HS-5 (cell line): ENCODE data around the gene PDCD1.
"Not testable (repeated sequence)": the region's sequence is repeated elsewhere in the genome, so short reads cannot be mapped to it uniquely, and the experiment has no call there.

Experiments
- DNase-seq: peaks from one replicate; pipeline ENCODE4 v3.0.0-alpha.2; 2012; ENCODE audit warnings: low read depth

Gene PDCD1

DNA sequence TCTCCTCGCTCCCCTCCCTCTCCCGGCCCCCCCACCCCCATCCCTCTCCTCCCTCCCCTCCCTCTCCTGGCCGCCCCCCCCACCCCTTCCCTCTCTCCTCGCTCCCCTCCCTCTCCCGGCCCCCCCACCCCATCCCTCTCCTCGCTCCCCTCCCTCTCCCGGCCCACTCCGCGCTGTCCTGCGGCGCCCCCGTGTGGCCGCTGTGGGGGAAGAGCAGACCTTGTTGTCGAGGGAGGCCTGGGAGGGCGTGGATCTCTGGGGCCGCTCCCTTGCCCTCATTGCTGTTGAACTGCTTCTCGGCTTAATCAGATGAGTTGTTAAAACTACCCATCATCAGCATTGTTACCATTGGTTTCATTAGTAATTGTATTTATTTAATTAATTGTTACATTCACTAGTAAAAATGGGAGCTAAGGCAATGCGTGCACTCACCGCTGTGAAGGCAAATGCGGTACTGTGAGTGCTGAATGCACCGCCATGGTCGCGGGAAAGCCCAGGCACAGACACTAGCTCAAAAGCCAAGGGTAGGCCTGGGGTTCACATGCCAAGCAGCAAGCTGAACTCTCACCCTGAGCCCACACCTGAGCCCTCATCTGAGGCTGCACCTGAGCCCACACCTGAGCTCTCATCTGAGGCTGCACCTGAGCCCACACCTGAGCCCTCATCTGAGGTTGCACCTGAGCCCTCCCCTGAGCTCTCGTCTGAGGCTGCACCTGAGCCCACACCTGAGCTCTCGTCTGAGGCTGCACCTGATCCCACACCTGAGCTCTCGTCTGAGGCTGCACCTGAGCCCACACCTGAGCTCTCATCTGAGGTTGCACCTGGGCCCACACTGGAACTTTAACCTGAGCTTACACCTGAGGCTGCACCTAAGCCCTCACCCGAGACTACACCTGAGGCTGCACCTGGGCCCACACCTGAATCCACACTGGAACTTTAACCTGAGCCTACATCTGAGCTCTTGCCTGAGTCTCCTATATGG is 19.6 kb upstream of the PDCD1 start:
- no peak for DNase-seq

DNA sequence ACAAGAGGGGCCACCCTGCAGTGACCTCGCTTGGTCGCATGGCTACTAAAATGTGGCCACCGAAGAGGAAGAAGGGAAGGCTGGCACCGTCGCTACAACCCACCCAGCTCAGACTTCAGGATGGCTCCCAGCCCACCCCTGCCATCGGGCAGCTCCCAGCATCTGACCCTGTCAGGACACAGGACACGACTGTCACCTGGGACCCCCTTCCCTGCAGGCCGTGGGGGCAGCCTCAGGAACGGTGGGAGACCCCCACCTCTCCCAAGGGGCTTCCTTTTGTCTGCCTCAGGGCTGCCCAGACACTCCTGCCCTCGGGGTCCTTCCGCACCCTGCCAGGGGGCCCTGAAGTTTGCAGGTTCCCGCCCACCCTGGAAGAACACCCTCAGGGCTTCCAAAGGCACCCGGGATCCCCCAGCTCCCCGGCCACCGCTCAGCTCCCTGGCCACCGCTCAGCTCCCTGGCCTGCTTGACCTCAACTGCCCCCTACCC is 18.5 kb upstream of the PDCD1 start:
- DNase-seq, result no peak

DNA sequence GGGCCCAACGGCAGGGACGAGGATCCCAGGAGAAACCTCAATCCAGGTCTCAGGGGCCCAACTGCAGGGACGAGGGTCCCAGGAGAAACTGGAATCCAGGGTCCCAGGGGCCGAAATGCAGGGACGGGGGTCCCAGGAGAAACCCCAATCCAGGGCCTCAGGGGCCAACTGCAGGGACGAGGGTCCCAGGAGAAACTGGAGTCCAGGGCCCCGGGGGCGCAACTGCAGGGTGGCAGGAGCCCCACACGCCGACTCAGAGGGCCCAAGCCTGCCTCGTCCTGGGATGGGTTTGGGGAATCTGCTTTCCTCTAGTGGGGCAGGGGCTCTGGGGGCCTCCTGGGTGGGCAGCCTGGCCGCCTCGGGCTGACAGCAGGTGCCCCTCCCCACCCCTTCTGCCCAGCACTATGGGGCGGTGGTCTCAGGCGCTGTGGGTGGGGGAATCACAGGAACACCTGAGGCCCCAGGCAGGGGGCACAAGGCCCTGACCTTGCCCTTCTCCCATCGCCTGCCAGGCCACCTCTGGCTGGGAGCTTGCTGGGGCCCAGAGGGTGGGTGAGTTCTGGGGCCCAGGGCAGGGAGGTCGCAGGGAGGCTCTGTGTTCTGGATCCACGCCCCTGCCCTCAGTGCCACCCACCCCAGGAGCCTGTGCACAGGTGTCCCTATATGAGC is 18.0 kb upstream of the PDCD1 start:
- no peak for DNase-seq

DNA sequence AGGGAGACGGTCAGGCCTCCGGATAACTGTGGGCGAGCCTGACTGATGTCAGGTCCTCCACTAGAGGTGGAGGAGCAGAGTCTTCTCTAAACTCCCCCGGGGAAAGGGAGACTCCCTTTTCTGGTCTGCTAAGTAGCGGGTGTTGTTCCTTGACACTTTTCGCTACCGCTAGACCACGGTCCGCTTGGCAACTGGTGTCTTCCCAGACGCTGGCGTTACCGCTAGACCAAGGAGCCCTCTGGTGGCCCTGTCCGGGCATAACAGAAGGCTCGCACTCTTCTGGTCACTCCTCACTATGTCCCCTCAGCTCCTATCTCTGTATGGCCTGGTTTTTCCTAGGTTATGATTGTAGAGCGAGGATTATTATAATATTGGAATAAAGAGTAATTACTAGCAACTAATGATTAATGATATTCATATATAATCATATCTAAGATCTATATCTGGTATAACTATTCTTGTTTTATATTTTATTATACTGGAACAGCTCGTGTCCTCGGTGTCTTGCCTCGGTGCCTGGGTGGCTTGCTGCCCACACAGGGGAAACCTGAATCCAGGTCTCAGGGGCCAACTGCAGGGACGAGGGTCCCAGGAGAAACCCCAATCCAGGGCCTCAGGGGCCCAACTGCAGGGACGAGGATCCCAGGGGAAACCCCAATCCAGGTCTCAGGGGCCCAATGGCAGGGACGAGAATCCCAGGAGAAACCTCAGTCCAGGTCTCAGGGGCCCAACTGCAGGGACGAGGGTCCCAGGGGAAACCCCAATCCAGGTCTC is 17.2 kb upstream of the PDCD1 start:
- not testable (repeated sequence) for DNase-seq

DNA sequence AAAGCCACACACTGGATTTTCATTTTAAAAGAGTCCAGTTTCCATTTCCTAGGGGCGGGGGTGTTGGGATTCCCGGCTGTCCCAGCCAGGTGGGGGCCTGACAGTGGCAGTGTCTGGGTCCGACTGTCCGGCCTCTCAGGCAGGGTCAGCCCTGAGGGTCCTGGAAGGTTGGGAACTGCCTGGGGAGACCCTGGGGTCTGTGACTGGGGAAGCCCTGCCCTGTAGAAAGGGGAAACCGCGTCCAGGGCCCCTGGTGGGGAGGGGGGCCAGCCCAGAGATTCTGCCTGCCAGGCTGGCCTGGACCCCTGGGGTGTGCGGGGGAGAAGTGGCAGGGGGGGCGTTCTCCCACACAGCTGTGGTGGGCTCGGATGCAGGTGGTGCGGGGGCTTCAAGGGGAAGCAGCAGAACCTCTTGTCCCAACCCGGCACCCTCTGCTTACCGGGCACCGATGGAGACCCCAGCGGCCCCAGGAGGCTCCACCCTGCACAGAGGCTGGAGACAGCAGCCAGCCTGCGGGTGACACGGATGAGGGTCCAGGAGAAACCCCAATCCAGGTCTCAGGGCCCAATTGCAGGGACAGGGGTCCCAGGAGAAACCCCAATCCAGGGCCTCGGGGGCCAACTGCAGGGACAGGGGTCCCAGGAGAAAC is 15.7 kb upstream of the PDCD1 start:
- no peak for DNase-seq

DNA sequence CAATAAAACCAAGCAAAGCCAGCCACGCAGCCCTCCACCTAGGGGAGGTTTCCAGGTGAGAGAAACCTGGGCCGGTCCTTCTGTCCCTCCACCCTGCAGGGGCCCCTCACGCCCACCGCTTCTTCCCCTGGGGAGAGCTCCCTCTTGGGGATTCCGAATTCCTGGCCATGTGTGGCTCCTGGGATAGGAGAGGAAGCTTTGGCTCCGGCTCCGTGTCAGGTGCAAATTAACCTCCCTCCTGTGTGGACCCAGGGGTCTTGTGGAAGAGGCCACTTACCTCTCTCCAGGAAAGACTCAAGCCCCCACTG is 15.1 kb upstream of the PDCD1 start:
- DNase-seq, result no peak

DNA sequence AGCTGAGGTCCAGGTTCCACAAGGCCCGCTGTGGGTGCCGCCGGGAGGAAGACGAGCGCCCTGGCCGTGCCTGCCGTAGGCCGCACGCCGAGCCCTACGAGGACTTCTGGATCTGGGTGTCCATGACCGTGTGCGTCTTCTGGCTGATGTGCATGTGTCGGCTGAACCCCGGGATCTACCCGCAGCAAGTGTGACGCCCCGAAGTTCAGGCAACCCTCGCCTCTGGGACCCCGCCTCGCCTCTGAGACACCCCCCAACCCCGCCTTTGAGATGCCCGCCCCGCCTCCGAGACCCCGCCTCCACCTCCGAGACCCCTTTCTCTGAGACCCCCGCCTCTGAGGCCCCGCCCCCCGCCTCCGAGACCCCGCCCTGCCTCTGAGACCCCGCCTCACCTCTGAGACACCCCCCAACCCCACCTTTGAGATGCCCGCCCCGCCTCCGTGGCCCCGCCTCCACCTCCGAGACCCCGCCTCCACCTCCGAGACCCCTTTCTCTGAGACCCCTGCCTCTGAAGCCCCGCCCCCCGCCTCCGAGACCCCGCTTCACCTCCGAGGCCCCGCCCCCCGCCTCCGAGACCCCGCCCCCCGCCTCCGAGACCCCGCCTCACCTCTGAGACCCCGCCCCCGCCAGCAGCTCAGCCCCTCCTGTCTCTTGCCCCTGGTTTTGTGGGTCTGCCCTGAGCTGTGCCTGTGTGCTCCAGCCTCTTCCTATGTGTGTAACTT is 14.5 kb upstream of the PDCD1 start:
- DNase-seq, result no peak

DNA sequence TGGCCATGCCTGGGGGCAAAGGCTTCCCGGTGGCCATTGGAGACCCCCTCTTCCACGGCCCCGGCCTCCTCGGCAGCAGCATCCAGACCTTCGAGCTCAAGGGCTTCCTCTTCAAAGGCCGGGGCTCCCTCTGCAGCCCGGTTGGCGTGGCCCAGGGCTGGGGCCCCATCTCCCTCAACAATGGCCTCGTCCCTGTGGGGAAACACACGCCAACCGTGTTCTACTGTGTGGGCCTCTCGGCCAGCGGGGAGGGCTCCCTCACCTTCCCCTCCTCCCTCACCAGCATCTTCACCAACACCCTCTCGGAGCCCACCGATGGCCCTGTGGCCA is 13.6 kb upstream of the PDCD1 start:
- DNase-seq, result no peak

DNA sequence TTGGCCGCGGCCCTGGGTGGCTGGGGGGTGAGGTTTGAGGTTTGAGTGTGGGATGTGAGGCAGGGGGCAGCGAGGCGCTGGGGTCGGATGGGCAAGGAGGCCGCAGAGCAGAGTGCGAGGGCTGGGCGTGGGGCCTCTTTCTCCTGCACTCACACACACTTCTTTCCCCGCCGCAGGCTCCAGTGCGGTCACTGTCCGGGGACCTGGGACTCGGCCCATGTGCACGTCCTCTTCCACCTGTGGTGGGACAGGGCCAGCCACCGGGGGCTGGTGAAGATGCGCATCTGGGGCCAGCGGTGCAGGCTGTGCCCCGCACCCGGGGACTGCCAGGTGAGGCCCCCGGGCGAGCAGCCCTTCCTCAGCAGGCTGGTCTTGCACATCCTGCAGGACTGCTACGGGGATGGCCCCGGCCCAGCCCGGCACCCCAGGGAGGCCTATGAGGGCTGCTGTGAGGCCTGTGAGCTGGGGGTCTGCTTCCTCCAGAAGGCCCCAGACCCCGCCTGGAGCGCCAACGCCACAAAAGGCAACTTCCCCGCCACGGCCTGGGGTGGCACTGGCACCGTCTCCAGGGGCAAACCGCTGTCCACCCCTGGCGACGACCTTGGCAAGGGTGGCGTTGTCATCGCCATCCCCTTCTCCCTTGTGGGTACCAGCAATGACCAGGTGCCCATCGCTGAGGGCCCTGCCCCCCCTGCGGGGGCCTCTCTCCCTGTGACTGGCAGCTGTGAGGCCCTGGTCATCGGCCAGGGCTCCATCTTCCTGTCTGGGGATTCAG is 13.0 kb upstream of the PDCD1 start:
- no peak for DNase-seq

DNA sequence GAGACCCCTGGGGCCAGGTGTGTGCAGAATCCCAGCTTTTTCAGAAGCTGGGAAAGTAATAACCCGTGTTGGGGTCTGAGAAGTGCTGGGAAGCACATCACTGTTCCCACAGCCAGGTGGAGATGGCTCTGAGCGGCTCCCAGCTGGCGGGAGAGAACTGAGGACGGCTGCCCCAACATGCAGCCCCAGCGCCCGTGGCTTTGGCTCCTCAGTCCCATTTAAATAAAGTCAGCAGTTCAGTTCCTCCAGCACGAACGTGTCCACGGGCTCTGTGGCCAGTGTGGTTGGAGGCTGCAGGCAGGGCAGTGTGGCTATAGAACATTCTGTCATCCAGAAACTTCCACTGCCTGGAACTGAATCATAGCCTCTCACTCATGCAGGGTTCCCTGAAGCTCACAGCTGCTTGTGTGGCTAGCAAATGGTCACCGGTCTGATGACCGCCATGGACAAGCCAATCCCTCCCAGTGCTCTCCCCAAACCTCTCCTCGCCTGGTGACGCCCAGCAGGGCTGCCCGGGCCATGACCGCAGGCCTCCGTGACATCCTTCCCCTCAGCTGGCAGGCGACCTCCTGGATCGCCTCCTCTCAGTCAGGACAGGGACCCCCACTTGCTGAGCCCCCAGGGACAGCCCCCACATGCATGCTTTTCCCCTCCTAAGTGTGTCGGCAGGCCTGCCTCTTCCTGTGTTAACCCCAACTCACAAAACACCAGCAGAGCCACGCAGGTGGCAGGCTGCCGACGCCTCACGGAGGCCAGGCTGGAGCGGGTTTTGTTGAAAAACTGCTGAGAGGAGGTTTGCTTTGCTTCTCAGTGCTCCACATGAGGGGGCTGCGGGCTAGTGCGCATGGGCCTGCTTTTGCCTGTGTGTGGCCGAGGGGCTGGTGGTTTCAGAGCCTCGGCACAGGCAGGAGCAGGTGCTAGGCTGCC is 12.2 kb upstream of the PDCD1 start:
- DNase-seq, result no peak

DNA sequence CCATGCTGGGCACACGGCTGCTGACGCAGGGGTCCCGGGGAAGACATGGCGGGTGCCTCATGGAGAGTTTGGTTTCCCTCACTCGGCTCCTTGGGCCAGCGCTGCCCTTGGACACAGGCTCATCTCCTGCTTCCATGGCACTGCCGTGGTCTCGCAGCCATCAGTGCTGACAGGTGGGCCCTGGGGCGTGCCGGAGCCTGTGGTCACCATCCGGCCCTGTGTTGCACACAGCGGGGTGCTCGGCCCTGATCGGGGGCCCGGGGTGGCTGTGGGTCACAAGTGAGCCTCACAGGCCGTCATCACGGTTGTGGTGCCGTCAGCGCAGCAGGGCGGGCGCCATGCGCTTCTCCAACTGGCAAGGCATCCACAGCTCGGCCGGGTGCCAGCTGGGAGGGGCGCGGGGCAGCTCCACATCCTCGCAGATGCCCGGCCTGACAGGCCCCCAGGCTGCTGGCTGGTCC is 11.4 kb upstream of the PDCD1 start:
- no peak for DNase-seq

DNA sequence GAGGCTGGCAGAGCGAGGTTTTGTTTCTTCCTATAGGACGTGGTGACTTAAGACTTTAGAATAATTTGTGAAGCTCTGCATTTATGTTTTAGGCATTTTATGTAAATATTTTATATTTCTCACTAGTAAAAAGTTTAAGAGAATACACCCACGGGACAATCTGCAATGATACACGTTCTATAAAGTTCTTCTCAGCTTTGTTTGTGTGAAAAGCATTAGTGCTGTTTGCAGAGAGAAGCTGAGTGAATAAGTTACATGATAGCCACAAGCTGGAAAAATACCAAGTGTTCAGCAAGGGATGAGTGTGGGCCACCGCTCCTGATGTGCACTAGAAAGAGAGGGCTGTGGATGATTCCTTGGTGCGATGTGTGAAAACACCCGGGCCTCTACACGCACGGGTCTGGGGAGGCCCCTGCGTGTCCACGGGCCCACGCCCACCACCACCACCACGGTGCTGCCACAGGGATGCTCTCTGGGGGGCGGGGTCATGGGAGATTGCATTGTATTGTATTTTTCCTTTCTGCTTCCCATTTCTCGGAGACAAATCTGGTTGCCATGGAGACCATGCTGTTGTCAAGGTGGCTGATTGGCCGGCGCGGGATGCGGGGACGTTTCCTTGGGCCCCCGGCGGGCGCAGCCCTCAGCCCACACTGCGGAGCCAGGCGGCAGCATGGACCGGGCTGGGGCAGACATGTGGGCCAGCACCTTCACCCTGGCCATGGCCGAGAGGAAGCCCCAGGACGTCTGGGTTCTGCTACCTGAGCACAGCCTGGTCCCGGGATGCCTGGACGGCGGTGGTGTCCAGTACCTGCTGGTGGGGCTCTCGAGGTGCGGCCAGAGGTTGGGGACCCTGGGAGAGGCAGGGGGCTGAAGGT is 10.6 kb upstream of the PDCD1 start, which contains the start of gene RTP5:
RTP5 (plus strand) TSS at position 643 of the 875 bp plus-strand sequence; CDS start at position 671, 28 bp downstream.
- DNase-seq, result no peak

DNA sequence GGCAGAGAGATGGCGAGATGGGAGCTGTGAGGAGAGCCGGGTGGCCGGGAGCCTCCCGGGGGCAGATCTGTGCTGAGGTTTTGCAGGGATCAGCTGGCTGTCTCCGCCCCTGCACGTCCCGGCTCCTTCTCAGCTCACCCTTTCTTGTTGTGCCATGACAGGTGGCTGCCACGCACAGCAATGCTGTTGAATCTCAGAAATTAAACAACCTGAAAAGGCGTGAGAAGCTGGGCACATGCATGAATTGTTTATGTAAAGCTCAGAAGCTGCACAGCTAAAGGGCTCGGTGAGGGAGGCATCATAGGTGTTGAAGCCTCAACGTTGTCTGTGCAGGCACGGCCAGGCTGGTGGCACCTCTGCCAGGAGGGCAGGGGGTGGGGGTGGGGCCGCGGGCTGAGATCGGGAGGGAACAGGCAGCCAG is 10.0 kb upstream of the PDCD1 start:
- DNase-seq, result no peak

DNA sequence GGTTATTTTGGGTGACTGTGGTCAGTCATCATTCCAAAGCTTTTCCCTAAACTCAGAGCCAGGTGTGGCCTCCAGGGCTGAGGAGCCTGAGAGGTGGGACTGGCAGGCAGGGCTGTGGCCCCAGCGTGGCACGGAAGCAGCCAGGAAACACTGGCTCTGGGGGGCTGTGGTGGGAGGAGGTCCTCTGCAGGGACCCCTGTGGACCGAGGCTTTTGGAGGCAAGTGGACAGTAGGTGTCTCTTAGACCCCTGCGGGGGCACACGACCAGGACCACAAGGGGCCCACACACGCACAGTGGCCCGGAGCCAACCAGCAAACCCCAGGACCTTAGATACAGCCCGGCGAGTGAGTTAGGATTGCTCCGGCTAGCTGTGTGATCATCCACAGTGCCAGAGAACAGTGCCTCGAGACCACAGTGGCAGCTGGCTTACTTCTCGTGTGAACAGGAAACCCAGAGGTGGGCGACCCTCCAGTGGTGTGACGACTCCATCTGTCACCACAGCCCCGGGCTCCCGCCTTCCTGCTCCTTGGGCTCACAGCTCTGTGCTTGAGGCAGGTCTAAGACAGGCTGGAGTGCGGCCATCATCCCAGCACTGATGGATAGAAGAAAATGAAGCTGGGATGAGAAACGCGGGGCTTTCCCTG is 9.2 kb upstream of the PDCD1 start:
- DNase-seq, result no peak

DNA sequence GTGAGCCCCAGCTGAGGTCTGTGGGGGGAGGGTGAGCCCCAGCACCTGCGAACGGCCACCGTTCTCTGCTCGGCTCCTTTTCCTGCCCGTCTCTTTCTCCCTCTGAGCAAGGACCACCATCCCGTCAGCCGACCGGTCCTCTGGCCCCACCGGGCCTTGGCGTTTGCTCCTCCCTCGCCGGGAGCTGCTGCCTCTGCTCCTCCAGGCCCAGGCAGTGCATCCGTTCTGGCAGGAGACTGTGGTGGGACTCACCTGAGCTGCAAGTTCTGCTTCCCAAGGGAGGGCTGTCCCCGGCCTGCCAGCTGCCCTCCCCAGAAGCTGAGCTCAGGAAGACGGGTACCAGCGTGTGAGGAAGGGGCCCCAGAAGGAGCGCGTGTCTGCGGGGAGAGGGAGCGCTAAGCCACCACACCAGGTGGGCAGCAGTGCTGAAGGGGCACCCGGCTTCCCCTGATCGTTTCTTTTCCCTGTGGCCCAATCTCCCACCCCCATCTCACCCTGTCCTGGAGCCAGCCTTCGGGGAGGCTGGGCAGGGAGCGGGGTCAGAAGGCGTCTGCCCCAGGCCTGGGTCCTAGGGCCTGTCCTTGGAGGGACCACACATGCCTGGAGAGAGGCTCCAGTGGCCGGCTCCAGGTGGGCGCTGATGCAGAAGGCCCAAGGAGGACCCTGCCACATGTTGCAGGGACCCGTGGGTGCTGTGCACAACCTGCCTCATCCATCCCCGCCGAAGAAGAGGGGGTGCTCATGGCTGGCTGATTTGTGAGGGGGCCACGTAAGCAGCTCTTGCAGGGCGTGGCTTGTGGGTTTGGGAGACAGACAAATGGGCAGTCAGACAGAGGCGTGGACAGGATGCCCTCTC is 8.3 kb upstream of the PDCD1 start:
- no peak for DNase-seq

DNA sequence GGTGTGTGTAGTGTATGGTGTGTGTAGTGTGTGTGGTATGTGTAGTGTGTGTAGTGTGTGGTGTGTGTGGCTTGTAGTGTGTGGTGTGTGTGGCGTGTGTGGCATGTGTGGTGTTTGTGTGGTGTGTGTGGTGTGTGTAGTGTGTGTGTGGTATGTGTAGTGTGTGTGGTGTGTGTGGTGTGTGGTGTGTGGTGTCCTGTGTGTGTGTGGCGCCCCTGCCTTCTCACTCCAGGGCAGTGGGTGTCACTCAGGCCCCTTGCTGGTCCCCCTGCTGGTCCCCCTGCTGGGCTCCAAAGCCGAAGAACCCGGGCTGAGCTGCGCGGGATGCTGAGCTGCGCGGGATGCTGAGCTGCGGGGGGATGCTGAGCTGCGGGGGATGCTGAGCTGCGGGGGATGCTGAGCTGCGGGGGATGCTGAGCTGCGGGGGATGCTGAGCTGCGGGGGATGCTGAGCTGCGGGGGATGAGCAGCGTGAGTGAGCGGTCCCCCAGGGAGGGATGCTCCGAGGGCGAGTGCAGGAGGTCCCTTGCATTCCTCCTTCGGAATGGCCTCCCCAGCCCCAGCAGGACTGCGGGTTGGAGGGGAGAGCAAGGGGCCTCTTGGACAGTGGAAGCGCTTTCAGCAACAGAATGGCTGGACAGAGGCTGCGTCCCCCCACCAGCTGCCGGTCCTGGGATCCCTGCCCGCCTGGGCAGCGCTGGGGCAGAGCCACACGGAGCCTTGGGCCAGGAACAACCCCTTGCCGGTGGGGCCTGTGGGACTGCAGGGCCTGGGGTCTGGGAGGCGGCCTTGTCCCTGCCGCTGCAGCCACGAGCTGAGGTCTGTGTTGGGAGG is 7.5 kb upstream of the PDCD1 start:
- no peak for DNase-seq
